Small intestine (tissue), 7 donors: Measurements from ENCODE around the gene JPH3. TPM values are rescaled to one million over a fixed set of nuclear protein-coding genes. Genes with fewer than 3 reads are reported as not detected.

Experiments used
- DNase-seq, 2 donors: peaks; one replicate each; pipeline versions ENCODE4 v3.0.0 to v3.0.0-alpha.2; 2013
- FAIRE-seq: peaks from 2 replicates; lab custom pipeline; 2012; peaks lifted over from hg19 to GRCh38; lab: Jason Lieb, UNC
- H3K27ac ChIP-seq, 3 donors: one replicate each; pipeline ENCODE4 v1.5.1; 2013; ENCODE audit warnings: low read length in 2 of 3, mild to moderate bottlenecking in 2 of 3, control low read depth in 1 of 3, inconsistent platforms in 1 of 3, low read depth in 1 of 3, moderate library complexity in 1 of 3
- H3K27me3 ChIP-seq, 3 donors: one replicate each; pipeline ENCODE4 v1.6.1; 2013; ENCODE audit warnings: low read length in 3 of 3, inconsistent platforms in 1 of 3; ENCODE audit not compliant: control insufficient read depth in 3 of 3, insufficient read depth in 3 of 3
- H3K36me3 ChIP-seq, 3 donors: one replicate each; pipeline ENCODE4 v1.6.1; 2013; ENCODE audit warnings: low read length in 3 of 3, inconsistent platforms in 1 of 3, low read depth in 1 of 3, mild to moderate bottlenecking in 1 of 3, moderate library complexity in 1 of 3; ENCODE audit not compliant: control insufficient read depth in 3 of 3, insufficient read depth in 2 of 3
- H3K4me1 ChIP-seq, 3 donors: one replicate each; pipeline ENCODE4 v1.6.1; 2013; ENCODE audit warnings: low read length in 2 of 3, inconsistent platforms in 1 of 3, low read depth in 1 of 3, mild to moderate bottlenecking in 1 of 3, moderate library complexity in 1 of 3; ENCODE audit not compliant: control insufficient read depth in 3 of 3, insufficient read depth in 2 of 3
- H3K4me3 ChIP-seq, 3 donors: one replicate each; pipeline ENCODE4 v1.5.1; 2013; ENCODE audit warnings: low read length in 3 of 3, control low read depth in 1 of 3, inconsistent platforms in 1 of 3, low read depth in 1 of 3, mild to moderate bottlenecking in 1 of 3, moderate library complexity in 1 of 3
- H3K9me3 ChIP-seq, 2 donors: one replicate each; pipeline ENCODE4 v1.6.1; 2013; ENCODE audit warnings: low read depth in 1 of 2, low read length in 1 of 2; ENCODE audit not compliant: control insufficient read depth in 2 of 2, insufficient read depth in 1 of 2
- WGBS, 3 donors: extraction: QIAGEN DNeasy Blood & Tissue Kit; methylation state at CpG; one replicate each; pipeline ENCODE4 v1.1.7; 2013; 5-methylcytosine and 5-hydroxymethylcytosine counted together
- polyA plus RNA-seq, 4 donors: library from polyadenylated mRNA; stranded (reverse) in 3 of 4; unstranded in 1 of 4; fragments of 200-250 nt in 3 of 4; fragments of 120-200 nt in 1 of 4; gene quantifications; one replicate each; pipeline versions ENCODE4 v1.2.1 to v1.2.3, GENCODE V29; 2013
- donor health status: healthy with polysubstance abuse.
- donor health status: control.
- donor health status: control.
- donor health status: Bipolar disorder and iron deficiency.
- donor health status: healthy.

Gene JPH3
- polyA plus RNA-seq, 4 donors: 0.22 to 2.4 TPM; not detected in 2

- no peaks in the 10 kb centered on the region for H3K27me3 ChIP-seq
- no peak for DNase-seq
- WGBS, 3 donors: 84 to 89% (median 87%) methylated on average over 22 to 23 of the region's 23 CpGs
- FAIRE-seq: no peak
- peaks cover 0 to 61% (median 2%) of the 10 kb centered on the region in 3 donors for H3K36me3 ChIP-seq
- no peak overlapping the region for H3K27ac ChIP-seq
- no peaks in the 10 kb centered on the region for H3K9me3 ChIP-seq
- H3K4me1 ChIP-seq: no peaks in the 10 kb centered on the region
- H3K4me3 ChIP-seq: no peak overlapping the region
Observed at GRCh38 chr16:87701505-87701921, 99.2 kb downstream of the JPH3 start.

GRCh38 chr16:87702325-87702811 lies 100.1 kb downstream of the JPH3 start:
- DNase-seq (peak in 1 of 2 donors; percentile 24), FAIRE-seq (no peak)
- Histone ChIP-seq H3K27me3 (no peaks in the 10 kb centered on the region), H3K9me3 (no peaks in the 10 kb centered on the region), H3K36me3 (peaks cover 0 to 63% (median 2%) of the 10 kb centered on the region in 3 donors), H3K27ac (no peak overlapping the region), H3K4me3 (no peak overlapping the region), H3K4me1 (no peaks in the 10 kb centered on the region)
- WGBS, 3 donors: 49 to 75% (median 67%) methylated on average over 14 to 19 of the region's 19 CpGs

- H3K27ac ChIP-seq: no peak overlapping the region
- no peak for FAIRE-seq
- no peaks in the 10 kb centered on the region for H3K9me3 ChIP-seq
- no peaks in the 10 kb centered on the region for H3K27me3 ChIP-seq
- H3K4me3 ChIP-seq: no peak overlapping the region
- 80 to 96% (median 88%) methylated on average over 26 of the region's 26 CpGs for WGBS, 3 donors
- no peak for DNase-seq
- H3K4me1 ChIP-seq: no peaks in the 10 kb centered on the region
- peaks cover 0 to 67% (median 6%) of the 10 kb centered on the region in 3 donors for H3K36me3 ChIP-seq
Observed at GRCh38 chr16:87703071-87703470, 100.8 kb downstream of the JPH3 start.

- H3K4me3 ChIP-seq: no peak overlapping the region
- H3K36me3 ChIP-seq: peaks cover 0 to 70% (median 10%) of the 10 kb centered on the region in 3 donors
- no peak overlapping the region for H3K27ac ChIP-seq
- DNase-seq: no peak
- no peaks in the 10 kb centered on the region for H3K4me1 ChIP-seq
- no peak for FAIRE-seq
- H3K9me3 ChIP-seq: no peaks in the 10 kb centered on the region
- H3K27me3 ChIP-seq: no peaks in the 10 kb centered on the region
- WGBS, 3 donors: 90 to 95% (median 92%) methylated on average over 28 to 29 of the region's 29 CpGs
Observed at GRCh38 chr16:87703835-87704375, 101.6 kb downstream of the JPH3 start.

- Histone ChIP-seq H3K36me3 (peaks cover 0 to 74% (median 15%) of the 10 kb centered on the region in 3 donors), H3K27ac (no peak overlapping the region), H3K4me1 (no peaks in the 10 kb centered on the region), H3K9me3 (no peaks in the 10 kb centered on the region), H3K4me3 (no peak overlapping the region), H3K27me3 (no peaks in the 10 kb centered on the region)
- FAIRE-seq: no peak
- DNase-seq: no peak
- WGBS, 3 donors: 95 to 96% (median 95%) methylated on average over 32 to 34 of the region's 34 CpGs
Observed at GRCh38 chr16:87704754-87705353, 102.5 kb downstream of the JPH3 start.

GRCh38 chr16:87705771-87706277 lies 103.5 kb downstream of the JPH3 start:
- 67 to 89% (median 79%) methylated on average over 29 to 31 of the region's 31 CpGs for WGBS, 3 donors
- H3K27ac ChIP-seq: no peak overlapping the region
- FAIRE-seq (no peak), DNase-seq (no peak)
- no peaks in the 10 kb centered on the region for H3K27me3 ChIP-seq
- H3K9me3 ChIP-seq: no peaks in the 10 kb centered on the region
- peaks cover 0 to 79% (median 15%) of the 10 kb centered on the region in 3 donors for H3K36me3 ChIP-seq
- no peaks in the 10 kb centered on the region for H3K4me1 ChIP-seq
- H3K4me3 ChIP-seq: no peak overlapping the region

GRCh38 chr16:87706278-87707000 lies 104.1 kb downstream of the JPH3 start:
- H3K36me3 ChIP-seq: peaks cover 0 to 79% (median 15%) of the 10 kb centered on the region in 3 donors
- no peaks in the 10 kb centered on the region for H3K9me3 ChIP-seq
- DNase-seq: no peak
- H3K27me3 ChIP-seq: no peaks in the 10 kb centered on the region
- H3K27ac ChIP-seq: no peak overlapping the region
- no peaks in the 10 kb centered on the region for H3K4me1 ChIP-seq
- 77 to 88% (median 77%) methylated on average over 20 to 28 of the region's 28 CpGs for WGBS, 3 donors
- FAIRE-seq: no peak
- H3K4me3 ChIP-seq: no peak overlapping the region

GRCh38 chr16:87707097-87707496 lies 104.8 kb downstream of the JPH3 start:
- no peaks in the 10 kb centered on the region for H3K9me3 ChIP-seq
- H3K27ac ChIP-seq: no peak overlapping the region
- DNase-seq (no peak), FAIRE-seq (no peak)
- no peaks in the 10 kb centered on the region for H3K27me3 ChIP-seq
- 85 to 90% (median 88%) methylated on average over 17 of the region's 17 CpGs for WGBS, 3 donors
- no peaks in the 10 kb centered on the region for H3K4me1 ChIP-seq
- H3K4me3 ChIP-seq: no peak overlapping the region
- H3K36me3 ChIP-seq: peaks cover 0 to 79% (median 15%) of the 10 kb centered on the region in 3 donors
